Stimulated activated CD4-positive, alpha-beta T cell treated with anti-CD3 and anti-CD28 coated beads, Interleukin-15, amount 100 ng/mL, for 1 hour (primary cell): ENCODE data around the gene DEXI.
"Not testable (repeated sequence)": the region's sequence is repeated elsewhere in the genome, so short reads cannot be mapped to it uniquely, and the experiment has no call there.

Experiments used
- DNase-seq, 2 donors: peaks; one replicate each; pipeline ENCODE4 v3.0.0-alpha.2; 2020; ENCODE audit warnings: low read depth in 1 of 2, low spot score in 1 of 2

DEXI gene

DNA sequence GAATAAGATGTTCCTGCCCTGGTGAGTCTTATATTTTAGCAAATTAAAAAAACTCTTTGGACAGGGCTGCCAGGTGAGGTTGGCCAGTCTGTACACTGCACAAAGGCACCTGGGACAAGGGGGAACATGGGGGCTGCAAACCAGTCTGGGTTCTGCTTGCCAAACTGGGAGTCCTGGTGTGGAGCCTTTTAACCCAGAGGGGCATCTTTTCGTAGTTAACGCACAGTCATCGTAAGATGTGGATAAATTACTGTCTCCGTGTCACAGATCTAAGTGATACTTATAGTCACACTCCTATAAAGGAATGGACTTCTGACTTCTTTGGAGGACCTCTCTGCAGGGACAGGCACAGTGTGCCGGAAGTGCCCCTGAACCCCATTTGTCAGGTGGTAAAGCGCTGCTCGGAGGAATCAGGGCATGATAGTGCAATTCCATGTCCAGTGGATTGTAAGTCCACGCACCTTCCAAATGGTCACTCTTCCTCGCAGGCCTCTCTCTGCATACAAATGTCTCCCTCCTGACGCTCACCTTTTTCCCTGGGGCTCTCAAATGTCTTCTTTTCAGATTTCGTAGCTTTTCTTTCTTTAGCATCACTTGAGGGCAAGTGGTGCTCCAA lies 14.7 kb downstream of the DEXI start:
- no peak for DNase-seq

DNA sequence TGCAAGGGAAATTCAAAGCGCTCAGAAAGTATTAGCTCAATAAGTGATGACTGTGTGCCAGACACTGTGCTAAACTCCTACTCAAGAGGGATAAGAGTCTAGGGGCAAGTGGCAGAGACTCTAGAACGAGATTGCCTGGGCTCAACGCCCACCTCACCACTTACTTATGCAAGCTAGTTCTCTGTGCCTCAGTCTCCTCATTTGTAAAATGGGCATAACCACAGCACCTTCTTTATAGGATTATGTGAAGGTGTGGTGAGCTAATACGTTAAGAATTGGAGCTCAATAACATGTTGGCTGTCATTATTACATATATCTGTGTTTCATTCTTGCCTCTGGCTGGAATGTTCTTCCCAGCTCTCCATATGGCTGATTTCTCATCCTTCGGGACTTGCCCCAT lies 15.4 kb downstream of the DEXI start:
- no peak for DNase-seq

- DNase-seq, result no peak
Measured at GRCh38 chr16:10926094-10926493, 16.2 kb downstream of the DEXI start.

GRCh38 chr16:10925285-10925684 lies 17.0 kb downstream of the DEXI start:
- not testable (repeated sequence) for DNase-seq

GRCh38 chr16:10923650-10924214 lies 18.5 kb downstream of the DEXI start:
- no peak for DNase-seq

GRCh38 chr16:10923146-10923649 lies 19.1 kb downstream of the DEXI start:
- DNase-seq, result no peak

DNA sequence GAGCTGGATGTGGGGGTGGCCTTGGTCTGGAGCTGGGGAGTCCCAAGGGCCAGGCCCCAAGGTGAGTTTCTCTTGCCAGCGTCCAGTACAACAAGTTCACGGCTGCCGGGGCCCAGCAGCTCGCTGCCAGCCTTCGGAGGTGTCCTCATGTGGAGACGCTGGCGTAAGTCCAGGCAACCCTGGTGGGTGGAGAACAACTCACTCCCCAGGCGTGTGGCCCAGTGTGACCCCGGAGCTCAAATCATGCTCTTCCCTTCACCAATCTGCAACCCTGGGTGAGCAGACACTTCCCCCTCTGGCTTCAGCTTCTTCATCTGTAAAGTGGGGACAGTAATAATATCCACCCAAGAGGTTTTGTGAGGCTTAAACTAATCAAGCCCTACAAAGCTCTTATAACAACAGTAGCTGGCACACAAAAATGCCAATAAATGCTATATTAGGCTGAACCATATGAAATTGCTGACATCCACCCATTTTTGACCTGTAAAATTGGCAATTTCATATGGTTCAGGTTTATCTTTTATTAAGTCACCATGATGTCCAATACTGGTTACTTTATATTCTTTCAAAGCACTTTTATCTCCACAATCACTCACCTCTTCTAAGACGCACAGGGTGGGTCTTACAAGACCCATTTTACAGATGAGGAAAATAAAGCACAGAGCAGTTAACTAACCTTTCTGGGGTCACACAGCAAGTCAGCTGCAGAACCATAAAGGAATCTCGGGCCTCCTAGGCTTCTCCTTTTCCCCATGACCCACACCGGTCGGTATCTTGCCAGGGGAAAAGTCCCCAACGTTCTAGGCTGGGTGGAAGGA lies 19.7 kb downstream of the DEXI start:
- DNase-seq, result no peak

DNA sequence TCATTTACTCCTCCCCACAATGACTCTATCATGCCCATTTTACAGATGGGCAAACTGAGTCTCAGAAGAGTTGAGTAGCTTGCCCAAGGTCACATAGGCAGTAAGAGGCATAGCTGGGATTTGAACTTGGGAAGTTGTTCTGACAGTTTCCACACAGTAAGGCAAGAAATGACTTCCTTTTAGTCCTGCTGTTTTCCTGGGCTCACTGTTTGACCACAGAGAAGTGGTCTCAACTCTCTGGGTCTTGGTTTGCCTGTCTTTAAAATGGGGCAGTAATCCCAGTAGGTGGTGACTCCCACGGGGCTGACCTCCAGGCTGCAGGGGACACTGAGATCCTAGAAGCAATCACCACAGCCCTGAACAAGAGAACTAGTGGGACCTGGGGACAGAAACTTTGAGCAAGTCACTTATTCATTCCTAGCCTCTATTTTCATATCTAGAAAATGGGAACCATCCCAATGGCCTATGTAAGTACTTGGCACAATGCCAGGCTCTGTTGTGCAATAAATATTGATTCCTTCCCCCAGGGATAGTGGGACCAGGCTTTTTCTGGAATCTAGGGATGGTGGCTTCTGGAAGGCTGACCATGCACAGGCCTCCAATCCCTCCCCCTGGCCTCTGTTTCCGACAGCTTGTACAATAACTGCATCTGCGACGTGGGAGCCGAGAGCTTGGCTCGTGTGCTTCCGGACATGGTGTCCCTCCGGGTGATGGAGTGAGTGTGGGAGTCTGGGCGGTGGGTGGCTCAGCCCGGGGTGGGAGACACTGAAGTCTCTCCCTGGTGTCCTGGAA lies 20.5 kb downstream of the DEXI start:
- DNase-seq, result no peak

DNA sequence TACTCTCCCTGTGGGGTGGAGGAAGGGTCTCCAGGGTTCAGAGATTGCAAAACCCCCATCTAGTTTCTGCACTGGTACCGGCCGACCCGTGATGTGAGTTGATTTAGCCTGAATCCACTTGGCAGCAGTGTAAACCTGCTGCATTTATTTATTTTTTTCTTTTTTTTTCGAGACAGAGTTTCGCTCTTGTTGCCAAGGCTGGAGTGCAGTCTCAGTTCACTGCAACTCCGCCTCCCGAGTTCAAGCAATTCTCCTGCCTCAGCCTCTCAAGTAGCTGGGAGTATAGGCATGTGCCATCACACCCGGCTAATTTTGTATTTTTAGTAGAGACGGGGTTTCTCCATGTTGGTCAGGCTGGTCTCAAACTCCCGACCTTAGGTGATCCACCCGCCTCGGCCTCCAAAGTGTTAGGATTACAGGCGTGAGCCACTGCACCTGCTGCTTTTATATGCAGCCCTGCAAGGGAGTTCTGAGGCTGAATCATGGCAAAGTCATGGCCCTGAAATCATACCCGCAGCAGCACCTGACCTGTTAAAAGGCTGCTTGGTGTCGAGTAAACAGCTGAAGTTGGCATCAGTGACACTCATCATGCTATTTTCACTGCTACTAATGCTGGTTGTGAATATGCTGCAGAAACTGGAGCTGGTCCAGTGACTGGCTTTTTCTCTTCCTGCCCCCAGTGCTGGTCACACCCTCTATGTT lies 21.4 kb downstream of the DEXI start:
- DNase-seq, result no peak

- no peak for DNase-seq
Measured at GRCh38 chr16:10919003-10919351, 23.3 kb downstream of the DEXI start.

- peak; percentile 43 to 63 for DNase-seq
Measured at GRCh38 chr16:10918294-10919002, 23.8 kb downstream of the DEXI start.

DNA sequence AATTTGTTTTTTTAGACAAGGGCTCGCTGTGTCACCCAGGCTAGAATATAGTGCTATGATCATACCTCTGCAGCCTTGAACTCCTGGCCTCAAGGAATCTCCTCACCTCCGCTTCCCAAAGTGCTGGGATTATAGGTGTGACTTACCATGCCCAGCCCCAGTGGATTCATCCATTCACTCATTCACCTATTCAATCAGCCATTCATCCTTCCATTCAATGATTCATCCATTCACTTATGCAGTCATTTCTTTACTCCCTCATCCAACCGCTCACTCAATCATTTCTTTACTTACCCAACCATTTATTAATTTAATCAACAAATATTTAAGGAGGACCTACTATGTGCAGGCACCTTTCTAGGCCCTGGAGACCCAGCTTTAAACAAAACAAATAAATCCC lies 25.7 kb downstream of the DEXI start:
- no peak for DNase-seq

- DNase-seq, result no peak
Measured at GRCh38 chr16:10911267-10911666, 31.0 kb downstream of the DEXI start.

DNA sequence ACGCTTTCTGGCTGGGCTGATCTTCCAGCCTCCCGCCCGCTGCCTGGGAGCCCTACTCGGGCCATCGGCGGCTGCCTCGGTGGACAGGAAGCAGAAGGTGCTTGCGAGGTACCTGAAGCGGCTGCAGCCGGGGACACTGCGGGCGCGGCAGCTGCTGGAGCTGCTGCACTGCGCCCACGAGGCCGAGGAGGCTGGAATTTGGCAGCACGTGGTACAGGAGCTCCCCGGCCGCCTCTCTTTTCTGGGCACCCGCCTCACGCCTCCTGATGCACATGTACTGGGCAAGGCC lies 34.6 kb downstream of the DEXI start:
- no peak for DNase-seq

- DNase-seq, result no peak
Measured at GRCh38 chr16:10906914-10907756, 35.1 kb downstream of the DEXI start.

- no peak for DNase-seq
Measured at GRCh38 chr16:10906482-10906881, 35.8 kb downstream of the DEXI start.

- no peak for DNase-seq
Measured at GRCh38 chr16:10902999-10903398, 39.3 kb downstream of the DEXI start.

- no peak for DNase-seq
Measured at GRCh38 chr16:10897134-10897533, 45.1 kb downstream of the DEXI start.

GRCh38 chr16:10896723-10897122 lies 45.5 kb downstream of the DEXI start:
- no peak for DNase-seq

DNA sequence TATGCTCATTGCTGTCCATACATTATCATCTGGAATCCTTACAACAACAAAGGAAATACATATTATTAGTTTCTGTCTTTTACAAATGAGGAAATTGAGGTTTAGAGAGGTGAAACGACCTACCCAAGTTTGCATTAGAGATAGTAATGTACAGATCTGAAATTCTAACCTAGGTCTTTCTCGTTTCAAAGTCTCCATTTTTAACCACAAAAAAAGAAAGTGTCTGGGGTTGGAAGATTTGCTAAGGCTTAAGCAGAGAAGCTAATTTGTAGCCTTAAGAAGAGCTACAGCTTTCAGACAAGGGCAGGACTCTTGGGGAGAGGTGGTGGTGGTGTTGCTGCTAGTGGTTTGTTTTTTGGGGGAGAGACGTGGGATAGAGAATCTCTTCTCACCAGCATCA lies 46.1 kb downstream of the DEXI start:
- no peak for DNase-seq
